Stomach (tissue), 9 donors: ENCODE measurements around the gene GPR62. TPM values are rescaled to one million over a fixed set of nuclear protein-coding genes. Genes with fewer than 3 reads are reported as not detected.

Experiments
- DNase-seq, 2 donors: peaks; one replicate each; pipeline versions ENCODE4 v3.0.0 to v3.0.0-alpha.2; 2013 to 2019
- H3K27ac ChIP-seq, 5 donors: fragments of 200-600 bp in 4 of 5; sonication (generic) in 4 of 5; one replicate each; pipeline ENCODE4 v1.5.1; 2013 to 2019; ENCODE audit warnings: mild to moderate bottlenecking in 1 of 5, moderate library complexity in 1 of 5
- H3K27me3 ChIP-seq, 3 donors: fragments of 200-600 bp; sonication (generic); one replicate each; pipeline ENCODE4 v1.5.1; 2017 to 2019; ENCODE audit warnings: mixed run types in 1 of 3
- H3K36me3 ChIP-seq, 4 donors: fragments of 200-600 bp; sonication (generic); 1 replicate in 3 of 4; 2 replicates in 1 of 4; pipeline ENCODE4 v1.5.1; 2016 to 2019
- H3K4me1 ChIP-seq, 4 donors: fragments of 200-600 bp; sonication (generic); one replicate each; pipeline ENCODE4 v1.5.1; 2016 to 2019
- H3K4me3 ChIP-seq, 4 donors: fragments of 200-600 bp; sonication (generic) in 3 of 4; one replicate each; pipeline ENCODE4 v1.5.1; 2016 to 2019; ENCODE audit warnings: mild to moderate bottlenecking in 1 of 4
- H3K9me3 ChIP-seq, 4 donors: fragments of 200-600 bp; sonication (generic); one replicate each; pipeline ENCODE4 v1.5.1; 2016 to 2019
- CTCF ChIP-seq, 7 experiments: fragments of 450-650 bp in 4 of 7; fragments of 200-600 bp in 3 of 7; sonication (generic) in 3 of 7; IDR thresholded peaks; one replicate each; pipeline ENCODE4 v1.5.1; 2016 to 2019; ENCODE audit warnings: antibody characterized with exemption in 7 of 7, control low read depth in 2 of 7, mild to moderate bottlenecking in 1 of 7
- EP300 ChIP-seq: sonication (generic); formaldehyde crosslinking; IDR thresholded peaks from one replicate; pipeline ENCODE4 v1.6.1; 2017; ENCODE audit warnings: antibody characterized with exemption
- POLR2A ChIP-seq, 4 donors: fragments of 450-650 bp; IDR thresholded peaks; one replicate each; pipeline ENCODE4 v1.6.1; 2016; ENCODE audit warnings: antibody characterized with exemption in 4 of 4, control low read depth in 2 of 4, mild to moderate bottlenecking in 1 of 4, moderate library complexity in 1 of 4
- POLR2AphosphoS5 ChIP-seq, 3 donors: sonication (generic); formaldehyde crosslinking; IDR thresholded peaks; one replicate each; pipeline ENCODE4 v1.6.1; 2016; ENCODE audit warnings: antibody characterized with exemption in 3 of 3
- WGBS, 5 donors: extraction: QIAGEN DNeasy Blood & Tissue Kit in 3 of 5; methylation state at CpG; one replicate each; pipeline versions ENCODE4 v1.1.5 to v1.1.7; 2013 to 2018; 5-methylcytosine and 5-hydroxymethylcytosine counted together
- intact Hi-C: fragments of 100-400 bp; cut with DNase I; formaldehyde crosslinking; loops from one replicate; pipeline ENCODE4 v1.15.1; 2023; ENCODE audit warnings: low total_unique reads
- polyA plus RNA-seq, 3 donors: library from polyadenylated mRNA; stranded (reverse); fragments of 200-250 nt; gene quantifications; one replicate each; pipeline ENCODE4 v1.2.3, GENCODE V29; 2013
- total RNA-seq, 5 donors: library from RNA; depleted of rRNA; stranded (reverse); fragments of >200 nt; gene quantifications; one replicate each; pipeline versions ENCODE4 v1.1.0 to v1.2.3, GENCODE V29; 2014 to 2016
- donor health status: healthy with polysubstance abuse.
- donor health status: Bipolar disorder and iron deficiency.
- donor health status: healthy.

The GPR62 gene
- total and polyA plus RNA-seq, 8 donors: 0.25 TPM; not detected in 7

DNA sequence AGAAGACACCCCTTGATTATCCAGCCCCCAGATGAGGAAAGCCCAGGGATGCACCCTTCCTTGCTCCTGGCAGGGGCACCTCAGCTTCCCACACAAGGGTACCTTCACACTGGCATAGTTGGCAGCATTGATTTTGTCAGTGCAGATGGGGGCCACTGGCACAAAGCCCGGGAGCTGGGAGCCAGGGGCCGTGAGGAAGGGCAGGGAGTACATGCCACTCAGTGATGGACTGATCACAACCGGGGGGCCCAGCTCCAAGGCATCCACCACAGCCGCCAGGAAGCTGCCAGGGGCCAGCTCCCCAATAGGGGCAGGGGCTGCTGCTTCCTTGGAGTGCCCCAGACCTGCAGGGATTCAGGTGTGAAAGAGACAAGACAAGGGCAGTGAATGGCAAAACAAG, 14.7 kb downstream of the GPR62 start:
- Histone ChIP-seq H3K27me3 (peaks cover 0 to 5% (median 0%) of the 10 kb centered on the region in 3 donors), H3K4me1 (peaks cover 34 to 90% (median 74%) of the 10 kb centered on the region in 4 donors), H3K27ac (peak overlapping the region in 1 of 5 donors; percentile 42), H3K36me3 (peaks cover 0 to 7% (median 2%) of the 10 kb centered on the region in 4 donors), H3K4me3 (no peak overlapping the region), H3K9me3 (no peaks in the 10 kb centered on the region)
- TF ChIP-seq POLR2A (IDR thresholded peaks at IDR 0.05): no peak
- TF ChIP-seq CTCF (IDR thresholded peaks at IDR 0.05): no peak
- TF ChIP-seq POLR2AphosphoS5 (IDR thresholded peaks at IDR 0.05): no peak
- no peak for TF ChIP-seq EP300
- intact Hi-C loops: no loop called here
- WGBS, 5 donors: 66 to 81% (median 74%) methylated on average over 4 of the region's 4 CpGs
- DNase-seq: no peak

DNA sequence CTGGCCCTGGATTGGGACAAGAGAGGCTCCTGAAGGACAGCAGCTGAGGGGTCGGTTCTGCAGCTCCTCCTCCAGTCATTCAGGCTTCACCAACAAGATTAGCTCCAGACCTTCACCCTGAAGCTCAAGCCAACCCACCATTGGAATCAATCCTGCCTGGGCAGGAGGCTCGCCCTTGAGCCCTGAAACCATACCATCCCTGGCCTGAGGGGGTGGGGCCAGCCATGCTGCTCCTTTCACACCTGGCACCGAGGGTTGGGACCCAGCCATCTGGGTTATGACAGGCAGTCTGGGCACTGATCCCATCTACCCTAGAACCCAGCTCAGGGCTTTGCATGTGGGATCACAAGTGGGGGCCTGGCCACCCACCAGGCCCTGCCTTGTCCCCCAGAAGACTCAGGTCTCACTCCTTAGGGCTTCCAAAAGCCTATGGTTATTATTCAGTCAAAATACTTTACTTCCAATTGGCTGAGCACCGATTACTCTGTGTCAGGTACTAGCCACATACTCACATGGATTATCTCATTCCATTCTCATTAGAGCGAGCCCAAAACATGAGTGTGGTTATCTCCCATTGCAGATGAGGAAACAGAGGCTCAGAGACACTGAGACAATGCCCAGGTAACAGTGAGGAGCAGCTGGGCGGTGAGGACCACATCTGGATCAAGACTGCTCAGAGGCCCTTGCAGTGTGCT, 15.6 kb downstream of the GPR62 start:
- WGBS, 5 donors: 53 to 70% (median 55%) methylated on average over 4 to 6 of the region's 6 CpGs
- peak in 1 of 2 donors; percentile 60 for DNase-seq
- intact Hi-C loops: no loop called here

GRCh38 chr3:51971350-51971749, 16.2 kb downstream of the GPR62 start:
- WGBS, 5 donors: 80 to 91% (median 86%) methylated on average over 10 to 11 of the region's 11 CpGs
- H3K27ac ChIP-seq: peak overlapping the region in 3 of 5 donors; percentile 8 to 42 (median 19)
- H3K4me3 ChIP-seq: no peak overlapping the region
- H3K4me1 ChIP-seq: peaks cover 33 to 90% (median 72%) of the 10 kb centered on the region in 4 donors
- peaks cover 0 to 5% (median 0%) of the 10 kb centered on the region in 3 donors for H3K27me3 ChIP-seq
- H3K9me3 ChIP-seq: no peaks in the 10 kb centered on the region
- TF ChIP-seq EP300: no peak
- TF ChIP-seq POLR2A (IDR thresholded peaks at IDR 0.05): no peak
- no peak for TF ChIP-seq POLR2AphosphoS5 (IDR thresholded peaks at IDR 0.05)
- no peak for TF ChIP-seq CTCF (IDR thresholded peaks at IDR 0.05)
- intact Hi-C loops: no loop called here
- peaks cover 0 to 7% (median 2%) of the 10 kb centered on the region in 4 donors for H3K36me3 ChIP-seq
- DNase-seq: no peak

More for the DNA sequence above, 15.6 kb downstream of the GPR62 start:
- Histone ChIP-seq H3K9me3 (no peaks in the 10 kb centered on the region), H3K4me1 (peaks cover 33 to 90% (median 74%) of the 10 kb centered on the region in 4 donors), H3K36me3 (peaks cover 0 to 7% (median 2%) of the 10 kb centered on the region in 4 donors), H3K27ac (peak overlapping the region in 3 of 5 donors; percentile 8 to 42 (median 19)), H3K4me3 (no peak overlapping the region), H3K27me3 (peaks cover 0 to 5% (median 0%) of the 10 kb centered on the region in 3 donors)
- no peak for TF ChIP-seq POLR2AphosphoS5 (IDR thresholded peaks at IDR 0.05)
- no peak for TF ChIP-seq EP300
- no peak for TF ChIP-seq POLR2A (IDR thresholded peaks at IDR 0.05)
- no peak for TF ChIP-seq CTCF (IDR thresholded peaks at IDR 0.05)

DNA sequence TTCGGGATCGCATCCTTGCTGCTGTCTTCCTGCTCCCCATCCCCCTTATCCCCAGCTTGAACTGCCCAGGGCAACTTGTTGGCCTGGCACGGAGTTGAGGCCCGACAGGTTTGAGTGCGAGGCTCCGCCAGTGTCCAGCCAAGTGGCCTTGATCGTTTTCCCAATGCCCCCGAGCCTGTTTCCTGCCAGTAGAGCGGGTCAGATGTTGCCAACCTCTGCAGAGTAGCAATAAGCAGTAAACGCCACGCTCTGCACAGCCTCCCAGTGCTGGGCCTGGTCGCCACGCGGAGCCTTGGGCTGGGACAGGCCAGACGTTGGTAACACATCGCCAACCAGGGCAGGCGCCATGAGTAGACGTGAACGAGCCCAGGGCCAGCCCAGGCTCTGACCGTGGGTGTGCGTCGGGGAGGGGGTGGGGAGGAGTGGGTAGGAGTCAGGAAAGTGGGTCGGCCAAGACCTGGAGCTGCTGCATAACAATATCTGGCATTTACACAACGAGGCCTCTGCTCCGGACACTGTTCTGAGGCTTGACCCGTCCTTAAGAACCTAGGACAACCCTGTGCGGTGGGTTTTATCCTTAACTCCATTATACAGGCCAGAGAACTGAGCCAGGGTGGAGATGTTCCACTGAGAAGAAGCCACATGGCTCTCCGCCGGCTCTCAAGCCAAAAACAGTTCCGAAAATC, 19.2 kb downstream of the GPR62 start:
- peak in 1 of 2 donors; percentile 63 for DNase-seq
- H3K27me3 ChIP-seq: no peaks in the 10 kb centered on the region
- H3K4me3 ChIP-seq: peak overlapping the region; percentile 61 to 75 (median 65)
- intact Hi-C loops: no loop called here
- WGBS, 5 donors: 5 to 15% (median 13%) methylated on average over 20 to 30 of the region's 30 CpGs
- H3K36me3 ChIP-seq: peaks cover 0 to 7% (median 2%) of the 10 kb centered on the region in 4 donors
- peak overlapping the region; percentile 88 to 97 (median 95) for H3K27ac ChIP-seq
- peaks cover 21 to 70% (median 50%) of the 10 kb centered on the region in 4 donors for H3K4me1 ChIP-seq
- no peaks in the 10 kb centered on the region for H3K9me3 ChIP-seq
- no peak for TF ChIP-seq POLR2A (IDR thresholded peaks at IDR 0.05)
- peak in 1 of 7 experiments; percentile 25 for TF ChIP-seq CTCF (IDR thresholded peaks at IDR 0.05)
